22Rv1 (cell line): Measurements from ENCODE around the gene TMEM132D.

Source experiments
- ZFX ChIP-seq: fragments of 450-650 bp; IDR thresholded peaks from 2 replicates; pipeline ENCODE4 v1.6.1; 2017; ENCODE audit warnings: antibody characterized with exemption, borderline replicate concordance
- TF ChIP-seq, protein P1 (sequence below): fragments of 450-650 bp; IDR thresholded peaks from 2 replicates; pipeline ENCODE4 v1.5.1; 2017; ENCODE audit warnings: mild to moderate bottlenecking

GRCh38 chr12:129185855-129186254 lies 718.0 kb downstream of the TMEM132D start:
- TF ChIP-seq, protein P1, sequence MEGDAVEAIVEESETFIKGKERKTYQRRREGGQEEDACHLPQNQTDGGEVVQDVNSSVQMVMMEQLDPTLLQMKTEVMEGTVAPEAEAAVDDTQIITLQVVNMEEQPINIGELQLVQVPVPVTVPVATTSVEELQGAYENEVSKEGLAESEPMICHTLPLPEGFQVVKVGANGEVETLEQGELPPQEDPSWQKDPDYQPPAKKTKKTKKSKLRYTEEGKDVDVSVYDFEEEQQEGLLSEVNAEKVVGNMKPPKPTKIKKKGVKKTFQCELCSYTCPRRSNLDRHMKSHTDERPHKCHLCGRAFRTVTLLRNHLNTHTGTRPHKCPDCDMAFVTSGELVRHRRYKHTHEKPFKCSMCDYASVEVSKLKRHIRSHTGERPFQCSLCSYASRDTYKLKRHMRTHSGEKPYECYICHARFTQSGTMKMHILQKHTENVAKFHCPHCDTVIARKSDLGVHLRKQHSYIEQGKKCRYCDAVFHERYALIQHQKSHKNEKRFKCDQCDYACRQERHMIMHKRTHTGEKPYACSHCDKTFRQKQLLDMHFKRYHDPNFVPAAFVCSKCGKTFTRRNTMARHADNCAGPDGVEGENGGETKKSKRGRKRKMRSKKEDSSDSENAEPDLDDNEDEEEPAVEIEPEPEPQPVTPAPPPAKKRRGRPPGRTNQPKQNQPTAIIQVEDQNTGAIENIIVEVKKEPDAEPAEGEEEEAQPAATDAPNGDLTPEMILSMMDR: no peak
- no peak for TF ChIP-seq ZFX
